WTC11 (cell line): ENCODE results near the gene MYCBP2. TPM values are rescaled to one million over a fixed set of nuclear protein-coding genes. Genes with fewer than 3 reads are reported as not detected.

ENCODE experiments used
- ATAC-seq: fragments of 200-7000 bp; cut with Tn5 transposase; 2 replicates; pipeline ENCODE4 v1.10.0; 2021; ENCODE audit warnings: mild to moderate bottlenecking, moderate library complexity
- CTCF ChIA-PET: fragments of 300-600 bp; sonication (Branson Sonifier 250); formaldehyde crosslinking; loops from one replicate; lab custom pipeline; 2021; ENCODE audit warnings: antibody characterized with exemption; lab: Charles Lee
- POLR2A ChIA-PET: fragments of 350-600 bp; sonication (Branson Sonifier 250); formaldehyde crosslinking; loops from one replicate; lab custom pipeline; 2021; ENCODE audit warnings: antibody characterized with exemption; lab: Charles Lee
- DNase-seq: peaks from one replicate; pipeline ENCODE4 v3.0.0; 2021; ENCODE audit warnings: low spot score
- H3K27ac Mint-ChIP-seq: 2 replicates; pipeline ENCODE4 v1.8.0; 2021; ENCODE audit warnings: mixed read lengths
- H3K27me3 Mint-ChIP-seq: 2 replicates; pipeline ENCODE4 v1.8.0; 2021; ENCODE audit warnings: low read depth, mild to moderate bottlenecking, moderate library complexity, mixed read lengths
- H3K36me3 Mint-ChIP-seq: 2 replicates; pipeline ENCODE4 v1.8.0; 2021; ENCODE audit warnings: mixed read lengths
- H3K4me1 Mint-ChIP-seq: 2 replicates; pipeline ENCODE4 v1.8.0; 2022; ENCODE audit warnings: mixed read lengths
- H3K4me3 Mint-ChIP-seq: 2 replicates; pipeline ENCODE4 v1.8.0; 2021; ENCODE audit warnings: mild to moderate bottlenecking, moderate library complexity, mixed read lengths
- H3K9me3 Mint-ChIP-seq: 2 replicates; pipeline ENCODE4 v1.8.0; 2021; ENCODE audit warnings: mixed read lengths
- GABPB1 ChIP-seq: sonication (generic); formaldehyde crosslinking; IDR thresholded peaks from 2 replicates; pipeline ENCODE4 v1.8.1; 2023; ENCODE audit warnings: mild to moderate bottlenecking, missing genetic modification reagents
- HMGA2 ChIP-seq: fragments of 250-450 bp; sonication (Bioruptor Pico); IDR thresholded peaks from 2 replicates; pipeline ENCODE4 v1.4.0; 2021; ENCODE audit warnings: mild to moderate bottlenecking, moderate library complexity
- JAZF1 ChIP-seq: fragments of 250-450 bp; sonication (Bioruptor Pico); IDR thresholded peaks from 2 replicates; pipeline ENCODE4 v1.9.0; 2021; ENCODE audit warnings: moderate library complexity, mild to moderate bottlenecking, inconsistent platforms
- NFE2L1 ChIP-seq: sonication (generic); formaldehyde crosslinking; IDR thresholded peaks from 2 replicates; pipeline ENCODE4 v1.8.1; 2023; ENCODE audit warnings: missing genetic modification reagents
- NFYB ChIP-seq: sonication (generic); formaldehyde crosslinking; conservative IDR thresholded peaks from 2 replicates; pipeline ENCODE4 v1.8.0; 2022; ENCODE audit warnings: low read depth, missing genetic modification reagents
- RELA ChIP-seq: sonication (generic); formaldehyde crosslinking; IDR thresholded peaks from 2 replicates; pipeline ENCODE4 v1.8.1; 2022; ENCODE audit warnings: missing genetic modification reagents, mild to moderate bottlenecking, borderline replicate concordance
- SMAD3 ChIP-seq: sonication (generic); formaldehyde crosslinking; IDR thresholded peaks from 2 replicates; pipeline ENCODE4 v1.8.0; 2022; ENCODE audit warnings: missing genetic modification reagents, mild to moderate bottlenecking, borderline replicate concordance
- SMAD4 ChIP-seq: sonication (generic); formaldehyde crosslinking; IDR thresholded peaks from 2 replicates; pipeline ENCODE4 v1.8.0; 2022; ENCODE audit warnings: mild to moderate bottlenecking, missing genetic modification reagents
- TP53 ChIP-seq: sonication (generic); formaldehyde crosslinking; IDR thresholded peaks from 2 replicates; pipeline ENCODE4 v1.8.1; 2023; ENCODE audit warnings: mild to moderate bottlenecking, missing genetic modification reagents
- ZNF263 ChIP-seq: sonication (generic); formaldehyde crosslinking; IDR thresholded peaks from 2 replicates; pipeline ENCODE4 v1.8.1; 2022; ENCODE audit warnings: low read depth, mild to moderate bottlenecking, moderate library complexity, missing genetic modification reagents
- ZNF416 ChIP-seq: fragments of 250-450 bp; sonication (Bioruptor Pico); IDR thresholded peaks from 2 replicates; pipeline ENCODE4 v1.9.0; 2021; ENCODE audit warnings: mild to moderate bottlenecking, inconsistent platforms
- total RNA-seq: library from RNA; stranded (reverse); gene quantifications from 3 replicates; pipeline ENCODE4 v1.2.3, GENCODE V29; 2021
- TF ChIP-seq, protein P1 (sequence below): sonication (generic); formaldehyde crosslinking; IDR thresholded peaks from 2 replicates; pipeline ENCODE4 v1.8.0; 2022; ENCODE audit warnings: mild to moderate bottlenecking, missing genetic modification reagents
- TF ChIP-seq, protein P2 (sequence below): fragments of 250-450 bp; sonication (Bioruptor Pico); conservative IDR thresholded peaks from 2 replicates; pipeline ENCODE4 v1.9.0; 2021; ENCODE audit warnings: mild to moderate bottlenecking
- TF ChIP-seq, protein P3 (sequence below): sonication (generic); formaldehyde crosslinking; IDR thresholded peaks from 2 replicates; pipeline ENCODE4 v1.8.1; 2022; ENCODE audit warnings: missing genetic modification reagents, borderline replicate concordance
- TF ChIP-seq, protein P4 (sequence below): sonication (generic); formaldehyde crosslinking; IDR thresholded peaks from 2 replicates; pipeline ENCODE4 v1.8.1; 2023; ENCODE audit warnings: mild to moderate bottlenecking, moderate library complexity, missing genetic modification reagents
- TF ChIP-seq, protein P5 (sequence below): sonication (generic); formaldehyde crosslinking; IDR thresholded peaks from 2 replicates; pipeline ENCODE4 v1.8.1; 2022; ENCODE audit warnings: mild to moderate bottlenecking, missing genetic modification reagents, moderate library complexity, borderline replicate concordance

The MYCBP2 gene
- total RNA-seq, 1 experiment from 2014 or later = 54.3 TPM

DNA sequence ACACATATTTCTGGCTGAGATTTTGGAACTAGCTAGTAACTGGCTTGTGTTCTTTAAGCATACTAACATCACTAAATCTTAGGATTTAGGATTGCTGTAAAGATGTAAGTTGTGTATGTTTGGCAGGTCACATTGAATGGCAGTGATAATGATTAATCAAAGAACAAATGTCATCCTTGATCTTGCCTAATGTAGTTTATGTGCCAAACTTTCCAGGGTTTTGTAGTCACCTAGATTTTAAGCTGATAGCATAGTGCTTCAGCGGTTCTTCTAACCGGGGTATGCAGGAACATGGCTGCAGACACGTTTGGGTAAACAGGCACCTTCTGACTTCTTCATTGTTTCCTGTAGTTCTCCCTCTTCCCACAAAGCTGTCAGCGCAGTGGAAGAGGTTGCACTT is 325.4 kb downstream of the MYCBP2 start:
- no peaks in the 10 kb centered on the region for H3K9me3 Mint-ChIP-seq
- CTCF ChIA-PET = interaction anchor here (0.7 to 2.2 kb wide), 5 partner anchors 9 to 136 kb away, joined by 3 to 12 read pairs (median 3); partner anchors contain the start of gene CLN5
- TF ChIP-seq, protein P1, sequence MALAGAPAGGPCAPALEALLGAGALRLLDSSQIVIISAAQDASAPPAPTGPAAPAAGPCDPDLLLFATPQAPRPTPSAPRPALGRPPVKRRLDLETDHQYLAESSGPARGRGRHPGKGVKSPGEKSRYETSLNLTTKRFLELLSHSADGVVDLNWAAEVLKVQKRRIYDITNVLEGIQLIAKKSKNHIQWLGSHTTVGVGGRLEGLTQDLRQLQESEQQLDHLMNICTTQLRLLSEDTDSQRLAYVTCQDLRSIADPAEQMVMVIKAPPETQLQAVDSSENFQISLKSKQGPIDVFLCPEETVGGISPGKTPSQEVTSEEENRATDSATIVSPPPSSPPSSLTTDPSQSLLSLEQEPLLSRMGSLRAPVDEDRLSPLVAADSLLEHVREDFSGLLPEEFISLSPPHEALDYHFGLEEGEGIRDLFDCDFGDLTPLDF (CRISPR knock-in tag) = no peak
- TF ChIP-seq, protein P2, sequence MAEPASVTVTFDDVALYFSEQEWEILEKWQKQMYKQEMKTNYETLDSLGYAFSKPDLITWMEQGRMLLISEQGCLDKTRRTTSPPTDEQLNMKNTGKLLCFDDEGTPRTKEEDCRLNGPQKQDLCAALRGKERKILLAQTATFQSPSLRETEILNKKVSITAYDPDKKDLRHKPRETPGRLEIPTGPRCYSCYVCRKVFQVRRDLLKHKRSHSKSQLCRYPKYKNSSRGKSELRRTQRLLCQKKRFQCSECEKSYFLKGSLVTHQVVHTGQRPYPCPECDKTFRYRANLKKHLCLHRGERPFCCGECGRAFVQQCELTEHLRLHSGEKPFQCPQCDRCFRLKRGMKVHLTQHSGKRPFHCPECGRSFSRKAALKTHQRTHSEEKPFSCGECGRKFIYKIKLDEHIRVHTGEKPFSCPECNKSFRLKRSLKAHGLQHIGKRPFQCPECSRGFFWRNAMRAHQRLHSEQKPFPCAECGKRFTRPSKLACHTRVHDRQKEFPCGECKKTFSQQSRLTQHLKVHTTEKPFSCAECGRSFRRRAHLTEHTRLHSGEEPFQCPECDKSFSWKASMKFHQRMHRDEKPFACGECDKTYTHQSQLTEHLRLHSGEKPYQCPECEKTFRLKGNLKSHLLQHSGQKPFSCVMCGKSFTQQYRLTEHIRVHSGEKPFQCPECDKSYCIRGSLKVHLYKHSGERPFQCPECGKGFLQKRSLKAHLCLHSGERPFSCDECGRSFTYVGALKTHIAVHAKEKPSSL (CRISPR knock-in tag) = no peak
- TF ChIP-seq TP53 (CRISPR knock-in tag) (no peak), GABPB1 (CRISPR knock-in tag) (no peak), JAZF1 (no peak)
- TF ChIP-seq, protein P3, sequence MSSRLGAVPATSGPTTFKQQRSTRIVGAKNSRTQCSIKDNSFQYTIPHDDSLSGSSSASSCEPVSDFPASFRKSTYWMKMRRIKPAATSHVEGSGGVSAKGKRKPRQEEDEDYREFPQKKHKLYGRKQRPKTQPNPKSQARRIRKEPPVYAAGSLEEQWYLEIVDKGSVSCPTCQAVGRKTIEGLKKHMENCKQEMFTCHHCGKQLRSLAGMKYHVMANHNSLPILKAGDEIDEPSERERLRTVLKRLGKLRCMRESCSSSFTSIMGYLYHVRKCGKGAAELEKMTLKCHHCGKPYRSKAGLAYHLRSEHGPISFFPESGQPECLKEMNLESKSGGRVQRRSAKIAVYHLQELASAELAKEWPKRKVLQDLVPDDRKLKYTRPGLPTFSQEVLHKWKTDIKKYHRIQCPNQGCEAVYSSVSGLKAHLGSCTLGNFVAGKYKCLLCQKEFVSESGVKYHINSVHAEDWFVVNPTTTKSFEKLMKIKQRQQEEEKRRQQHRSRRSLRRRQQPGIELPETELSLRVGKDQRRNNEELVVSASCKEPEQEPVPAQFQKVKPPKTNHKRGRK (CRISPR knock-in tag) = no peak
- H3K4me1 Mint-ChIP-seq = peaks cover 3% of the 10 kb centered on the region; the same call in 1 of the 2 replicates
- POLR2A ChIA-PET = interaction anchor here (1.8 kb wide), 1 partner anchor 9 kb away, joined by 5 read pairs; the partner anchor contains the start of gene CLN5
- no peak for DNase-seq
- H3K27me3 Mint-ChIP-seq = no peaks in the 10 kb centered on the region
- no peak overlapping the region for H3K4me3 Mint-ChIP-seq
- ATAC-seq = no peak
- H3K27ac Mint-ChIP-seq = peak overlapping the region; percentile 73; the same call in 1 of the 2 replicates
- H3K36me3 Mint-ChIP-seq = peaks cover 13% of the 10 kb centered on the region

DNA sequence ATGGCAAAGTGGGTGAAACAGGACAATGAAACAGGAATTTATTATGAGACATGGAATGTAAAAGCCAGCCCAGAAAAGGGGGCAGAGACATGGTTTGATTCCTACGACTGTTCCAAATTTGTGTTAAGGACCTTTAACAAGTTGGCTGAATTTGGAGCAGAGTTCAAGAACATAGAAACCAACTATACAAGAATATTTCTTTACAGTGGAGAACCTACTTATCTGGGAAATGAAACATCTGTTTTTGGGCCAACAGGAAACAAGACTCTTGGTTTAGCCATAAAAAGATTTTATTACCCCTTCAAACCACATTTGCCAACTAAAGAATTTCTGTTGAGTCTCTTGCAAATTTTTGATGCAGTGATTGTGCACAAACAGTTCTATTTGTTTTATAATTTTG is 326.4 kb downstream of the MYCBP2 start:
- H3K27me3 Mint-ChIP-seq = no peaks in the 10 kb centered on the region
- DNase-seq (no peak), ATAC-seq (no peak)
- no peak overlapping the region for H3K27ac Mint-ChIP-seq
- POLR2A ChIA-PET = no interaction called here
- TF ChIP-seq, protein P4, sequence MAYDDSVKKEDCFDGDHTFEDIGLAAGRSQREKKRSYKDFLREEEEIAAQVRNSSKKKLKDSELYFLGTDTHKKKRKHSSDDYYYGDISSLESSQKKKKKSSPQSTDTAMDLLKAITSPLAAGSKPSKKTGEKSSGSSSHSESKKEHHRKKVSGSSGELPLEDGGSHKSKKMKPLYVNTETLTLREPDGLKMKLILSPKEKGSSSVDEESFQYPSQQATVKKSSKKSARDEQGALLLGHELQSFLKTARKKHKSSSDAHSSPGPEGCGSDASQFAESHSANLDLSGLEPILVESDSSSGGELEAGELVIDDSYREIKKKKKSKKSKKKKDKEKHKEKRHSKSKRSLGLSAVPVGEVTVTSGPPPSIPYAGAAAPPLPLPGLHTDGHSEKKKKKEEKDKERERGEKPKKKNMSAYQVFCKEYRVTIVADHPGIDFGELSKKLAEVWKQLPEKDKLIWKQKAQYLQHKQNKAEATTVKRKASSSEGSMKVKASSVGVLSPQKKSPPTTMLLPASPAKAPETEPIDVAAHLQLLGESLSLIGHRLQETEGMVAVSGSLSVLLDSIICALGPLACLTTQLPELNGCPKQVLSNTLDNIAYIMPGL (CRISPR knock-in tag) = no peak
- TF ChIP-seq NFYB (CRISPR knock-in tag) = no peak
- TF ChIP-seq, protein P5, sequence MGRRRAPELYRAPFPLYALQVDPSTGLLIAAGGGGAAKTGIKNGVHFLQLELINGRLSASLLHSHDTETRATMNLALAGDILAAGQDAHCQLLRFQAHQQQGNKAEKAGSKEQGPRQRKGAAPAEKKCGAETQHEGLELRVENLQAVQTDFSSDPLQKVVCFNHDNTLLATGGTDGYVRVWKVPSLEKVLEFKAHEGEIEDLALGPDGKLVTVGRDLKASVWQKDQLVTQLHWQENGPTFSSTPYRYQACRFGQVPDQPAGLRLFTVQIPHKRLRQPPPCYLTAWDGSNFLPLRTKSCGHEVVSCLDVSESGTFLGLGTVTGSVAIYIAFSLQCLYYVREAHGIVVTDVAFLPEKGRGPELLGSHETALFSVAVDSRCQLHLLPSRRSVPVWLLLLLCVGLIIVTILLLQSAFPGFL = no peak
- no peak for TF ChIP-seq ZNF416 (CRISPR knock-in tag)
- no peak for TF ChIP-seq ZNF263 (CRISPR knock-in tag)
- TF ChIP-seq RELA = no peak
- TF ChIP-seq HMGA2 (CRISPR knock-in tag) = no peak
- no peak for TF ChIP-seq SMAD4 (CRISPR knock-in tag)
- no peak for TF ChIP-seq NFE2L1 (CRISPR knock-in tag)
- TF ChIP-seq, protein P2 (CRISPR knock-in tag) = no peak
- no peak for TF ChIP-seq SMAD3 (CRISPR knock-in tag)
- CTCF ChIA-PET = no interaction called here
- H3K4me1 Mint-ChIP-seq = peaks cover 3% of the 10 kb centered on the region; the same call in 1 of the 2 replicates
- no peak overlapping the region for H3K4me3 Mint-ChIP-seq
- H3K9me3 Mint-ChIP-seq = no peaks in the 10 kb centered on the region
- H3K36me3 Mint-ChIP-seq = peaks cover 16% of the 10 kb centered on the region

Other genes with a start within 250 kb of the MYCBP2 start
- 0.11 TPM in 1 of 3 replicates, not detected in the others for gene SCEL, start 208.6 kb upstream of the MYCBP2 start, total RNA-seq